ENCODE data around the gene BMERB1.
A peak's percentile ranks its signal among the peaks of the same experiment; 100 is the strongest.

Gene BMERB1

DNA sequence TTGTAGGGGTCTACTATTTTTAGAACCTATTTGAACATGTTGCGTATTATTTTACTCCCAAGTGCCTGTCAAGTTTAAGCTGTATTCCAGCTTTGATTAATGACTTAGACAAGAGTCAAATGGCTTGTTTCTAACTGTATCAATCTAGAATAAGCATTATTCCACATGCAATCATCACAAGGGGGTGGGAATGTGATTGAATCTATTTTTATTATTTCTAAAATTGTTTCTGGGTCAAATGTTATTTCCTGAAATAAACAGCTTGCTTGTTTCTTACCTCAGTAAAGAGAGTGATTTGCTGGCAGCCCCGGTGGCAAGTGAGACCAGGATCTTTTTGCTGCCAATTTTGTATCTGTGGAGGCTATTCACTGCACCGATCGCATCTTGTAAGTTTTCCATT, 187.1 kb downstream of the BMERB1 start:
- intact Hi-C loops (cut with DNase I): no loop called here
- peak in 1 of 10 donors; percentile 27 for DNase-seq

GRCh38 chr16:15621889-15622288, 187.5 kb downstream of the BMERB1 start:
- intact Hi-C loops (cut with DNase I): no loop called here
- DNase-seq: peak in 1 of 10 donors; percentile 12

DNA sequence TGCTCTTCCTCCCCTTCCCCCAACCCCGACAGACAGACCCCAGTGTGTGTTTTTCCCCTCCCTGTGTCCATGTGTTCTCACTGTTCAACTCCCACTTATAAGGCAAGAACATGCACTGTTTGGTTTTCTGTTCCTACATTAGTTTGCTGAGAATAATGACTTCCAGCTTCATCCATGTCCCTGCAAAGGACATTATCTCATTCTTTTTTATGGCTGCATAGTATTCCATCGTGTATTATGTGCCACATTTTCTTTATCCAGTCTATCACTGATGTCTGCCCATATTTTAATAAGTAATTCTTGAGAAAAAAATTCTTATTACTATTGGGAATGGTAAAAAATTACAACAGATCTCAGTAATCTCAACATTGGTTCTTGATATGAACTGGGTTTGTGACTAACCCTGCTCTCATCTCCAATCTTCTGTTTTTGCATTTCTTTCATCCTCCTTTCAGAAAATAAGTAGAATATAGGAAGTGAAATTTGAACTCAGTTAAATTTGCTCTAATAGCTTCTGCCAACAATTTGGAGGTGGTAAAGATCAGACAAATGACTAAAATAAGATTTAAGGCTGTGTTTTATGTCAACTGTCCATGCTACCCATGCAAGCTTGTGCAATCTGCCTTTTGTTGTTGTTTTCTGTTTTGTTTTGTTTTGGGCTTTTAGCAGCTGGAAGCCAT, 197.5 kb downstream of the BMERB1 start:
- no peak for DNase-seq
- intact Hi-C loops (cut with DNase I): no loop called here

- intact Hi-C loops (cut with DNase I): no loop called here
- DNase-seq: peak in 1 of 10 donors; percentile 72
Measured at GRCh38 chr16:15635926-15636325, 201.5 kb downstream of the BMERB1 start.

DNA sequence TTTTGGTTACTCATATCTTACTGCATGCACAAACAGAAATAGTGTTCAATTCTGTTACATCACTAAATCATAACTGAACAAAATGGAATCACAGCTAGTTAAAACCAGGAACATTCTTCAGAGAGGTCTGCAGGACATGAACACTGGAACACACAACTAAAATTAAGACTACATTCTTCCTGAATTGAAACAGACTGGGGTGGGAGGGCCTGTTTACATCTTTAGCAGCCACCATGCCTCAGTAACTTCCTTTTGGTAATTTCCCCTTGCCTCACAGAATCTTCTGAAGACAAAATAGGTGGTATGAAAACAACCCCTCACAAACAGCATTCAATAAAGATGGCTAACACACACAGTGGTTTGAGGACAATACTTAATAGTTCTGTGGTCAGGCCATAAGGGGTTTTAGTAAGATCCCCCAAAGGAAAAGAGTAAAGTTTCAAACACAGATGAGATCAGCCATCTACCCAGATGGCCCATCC, 202.0 kb downstream of the BMERB1 start:
- intact Hi-C loops (cut with DNase I): no loop called here
- no peak for DNase-seq
